ENCODE measurements around the gene SLC24A3.

DNA sequence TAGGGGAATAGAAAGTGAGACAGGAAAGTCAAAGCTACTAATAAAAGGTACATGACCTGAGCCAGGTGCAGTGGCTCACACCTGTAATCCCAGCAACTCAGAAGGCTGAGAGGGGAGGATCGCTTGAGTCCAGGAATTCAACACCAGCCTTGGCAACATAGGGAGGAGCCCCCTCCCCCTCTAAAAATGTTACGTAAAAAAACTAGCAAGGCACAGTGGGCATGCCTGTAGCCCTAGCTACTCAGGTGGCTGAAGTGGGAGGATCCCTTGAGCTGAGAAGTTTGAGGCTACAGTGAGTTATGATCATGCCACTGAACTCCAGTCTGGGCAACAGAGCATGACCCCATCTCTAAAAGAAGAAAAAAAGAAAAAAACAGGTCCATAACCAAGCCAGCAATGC lies 359.6 kb downstream of the SLC24A3 start:
- TF ChIP-seq, protein P1, sequence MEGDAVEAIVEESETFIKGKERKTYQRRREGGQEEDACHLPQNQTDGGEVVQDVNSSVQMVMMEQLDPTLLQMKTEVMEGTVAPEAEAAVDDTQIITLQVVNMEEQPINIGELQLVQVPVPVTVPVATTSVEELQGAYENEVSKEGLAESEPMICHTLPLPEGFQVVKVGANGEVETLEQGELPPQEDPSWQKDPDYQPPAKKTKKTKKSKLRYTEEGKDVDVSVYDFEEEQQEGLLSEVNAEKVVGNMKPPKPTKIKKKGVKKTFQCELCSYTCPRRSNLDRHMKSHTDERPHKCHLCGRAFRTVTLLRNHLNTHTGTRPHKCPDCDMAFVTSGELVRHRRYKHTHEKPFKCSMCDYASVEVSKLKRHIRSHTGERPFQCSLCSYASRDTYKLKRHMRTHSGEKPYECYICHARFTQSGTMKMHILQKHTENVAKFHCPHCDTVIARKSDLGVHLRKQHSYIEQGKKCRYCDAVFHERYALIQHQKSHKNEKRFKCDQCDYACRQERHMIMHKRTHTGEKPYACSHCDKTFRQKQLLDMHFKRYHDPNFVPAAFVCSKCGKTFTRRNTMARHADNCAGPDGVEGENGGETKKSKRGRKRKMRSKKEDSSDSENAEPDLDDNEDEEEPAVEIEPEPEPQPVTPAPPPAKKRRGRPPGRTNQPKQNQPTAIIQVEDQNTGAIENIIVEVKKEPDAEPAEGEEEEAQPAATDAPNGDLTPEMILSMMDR (IDR thresholded peaks at IDR 0.05; ENCODE audit: low read depth, low read length): no peak
- TF ChIP-seq POLR2A (IDR thresholded peaks at IDR 0.05; ENCODE audit: extremely low read depth, insufficient read length) (no peak), MYC (IDR thresholded peaks at IDR 0.05; ENCODE audit: low read depth, low read length) (no peak)
- TF ChIP-seq, protein P2, sequence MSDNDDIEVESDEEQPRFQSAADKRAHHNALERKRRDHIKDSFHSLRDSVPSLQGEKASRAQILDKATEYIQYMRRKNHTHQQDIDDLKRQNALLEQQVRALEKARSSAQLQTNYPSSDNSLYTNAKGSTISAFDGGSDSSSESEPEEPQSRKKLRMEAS (IDR thresholded peaks at IDR 0.05; ENCODE audit: low read depth, low read length): no peak

All from NB4 (cell line).